Sigmoid colon (tissue), 4 donors: Measurements from ENCODE around the gene BTBD9.

Source experiments
- POLR2A ChIP-seq, 2 donors: fragments of 450-650 bp; IDR thresholded peaks; one replicate each; pipeline ENCODE4 v1.6.1; 2016; ENCODE audit warnings: antibody characterized with exemption in 2 of 2, mild to moderate bottlenecking in 2 of 2, moderate library complexity in 2 of 2
- POLR2AphosphoS5 ChIP-seq, 4 donors: sonication (generic); formaldehyde crosslinking; IDR thresholded peaks; one replicate each; pipeline ENCODE4 v1.6.1; 2017; ENCODE audit warnings: antibody characterized with exemption in 4 of 4
- TF ChIP-seq, protein P1 (sequence below), 4 experiments: fragments of 450-650 bp in 3 of 4; fragments of 200-600 bp in 1 of 4; IDR thresholded peaks; one replicate each; pipeline ENCODE4 v1.5.1; 2016 to 2019; ENCODE audit warnings: antibody characterized with exemption in 4 of 4, mild to moderate bottlenecking in 3 of 4, moderate library complexity in 2 of 4

DNA sequence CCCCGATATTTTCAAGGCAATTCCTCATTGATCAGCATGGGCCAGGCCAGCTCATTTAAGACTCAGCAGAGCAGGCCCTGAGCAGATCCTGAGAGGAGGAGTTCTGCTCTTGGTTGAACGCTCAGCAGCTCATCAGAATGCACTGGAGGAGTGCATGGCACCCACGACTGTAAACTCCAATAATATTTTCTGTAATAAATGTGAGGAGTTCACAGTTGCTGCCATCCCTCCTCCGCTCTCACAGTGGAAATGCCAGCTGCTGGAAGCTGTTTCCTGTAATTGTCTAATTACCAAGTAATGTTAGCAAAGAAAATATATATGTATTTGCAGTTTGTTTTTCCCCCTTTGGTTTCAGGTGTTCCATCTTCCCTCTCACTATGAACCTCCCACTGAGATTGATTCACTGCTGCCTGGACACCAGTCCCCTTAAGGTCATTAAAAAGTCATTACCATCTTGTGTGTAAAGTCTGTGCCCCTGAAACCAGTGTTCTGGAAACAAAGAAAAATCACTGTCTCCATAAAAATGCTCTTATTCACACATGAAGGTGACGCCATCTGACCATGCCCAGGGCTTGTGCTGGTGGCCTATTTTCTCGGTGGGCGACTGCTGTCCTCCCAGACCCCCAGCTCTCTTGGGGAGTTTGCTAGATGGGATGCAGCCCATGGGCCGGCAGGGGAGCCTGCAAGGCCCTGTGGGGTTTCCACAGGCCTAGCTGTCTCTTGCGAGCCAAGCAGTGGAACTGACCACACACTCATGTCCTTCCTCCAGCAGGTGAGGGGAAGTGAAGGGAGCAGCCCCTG is 446.0 kb downstream of the BTBD9 start:
- TF ChIP-seq, protein P1, sequence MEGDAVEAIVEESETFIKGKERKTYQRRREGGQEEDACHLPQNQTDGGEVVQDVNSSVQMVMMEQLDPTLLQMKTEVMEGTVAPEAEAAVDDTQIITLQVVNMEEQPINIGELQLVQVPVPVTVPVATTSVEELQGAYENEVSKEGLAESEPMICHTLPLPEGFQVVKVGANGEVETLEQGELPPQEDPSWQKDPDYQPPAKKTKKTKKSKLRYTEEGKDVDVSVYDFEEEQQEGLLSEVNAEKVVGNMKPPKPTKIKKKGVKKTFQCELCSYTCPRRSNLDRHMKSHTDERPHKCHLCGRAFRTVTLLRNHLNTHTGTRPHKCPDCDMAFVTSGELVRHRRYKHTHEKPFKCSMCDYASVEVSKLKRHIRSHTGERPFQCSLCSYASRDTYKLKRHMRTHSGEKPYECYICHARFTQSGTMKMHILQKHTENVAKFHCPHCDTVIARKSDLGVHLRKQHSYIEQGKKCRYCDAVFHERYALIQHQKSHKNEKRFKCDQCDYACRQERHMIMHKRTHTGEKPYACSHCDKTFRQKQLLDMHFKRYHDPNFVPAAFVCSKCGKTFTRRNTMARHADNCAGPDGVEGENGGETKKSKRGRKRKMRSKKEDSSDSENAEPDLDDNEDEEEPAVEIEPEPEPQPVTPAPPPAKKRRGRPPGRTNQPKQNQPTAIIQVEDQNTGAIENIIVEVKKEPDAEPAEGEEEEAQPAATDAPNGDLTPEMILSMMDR (IDR thresholded peaks at IDR 0.05) = no peak
- TF ChIP-seq POLR2A (IDR thresholded peaks at IDR 0.05) = no peak
- no peak for TF ChIP-seq POLR2AphosphoS5 (IDR thresholded peaks at IDR 0.05)
